ENCODE results near the gene SPIRE2. TPM values are rescaled to one million over a fixed set of nuclear protein-coding genes. Genes with fewer than 3 reads are reported as not detected.

Gene SPIRE2
- total RNA-seq, 1 experiment from 2014 or later: 2.1 TPM

GRCh38 chr16:89893642-89894548 is 65.6 kb downstream of the SPIRE2 start:
- no peak for DNase-seq (ENCODE audit: low read depth)

- DNase-seq (ENCODE audit: low read depth): no peak
Measured at GRCh38 chr16:89895482-89896250, 67.4 kb downstream of the SPIRE2 start.

- DNase-seq (ENCODE audit: low read depth): no peak
Measured at GRCh38 chr16:89897204-89897603, 68.9 kb downstream of the SPIRE2 start.

GRCh38 chr16:89898201-89898967 is 70.1 kb downstream of the SPIRE2 start:
- no peak for DNase-seq (ENCODE audit: low read depth)

- no peak for DNase-seq (ENCODE audit: low read depth)
Measured at GRCh38 chr16:89899879-89900481, 71.7 kb downstream of the SPIRE2 start.

GRCh38 chr16:89900885-89901284 is 72.6 kb downstream of the SPIRE2 start:
- no peak for DNase-seq (ENCODE audit: low read depth)

GRCh38 chr16:89902980-89903379 is 74.7 kb downstream of the SPIRE2 start:
- no peak for DNase-seq (ENCODE audit: low read depth)

GRCh38 chr16:89903908-89904515 is 75.7 kb downstream of the SPIRE2 start:
- no peak for DNase-seq (ENCODE audit: low read depth)

- DNase-seq (ENCODE audit: low read depth): no peak
Measured at GRCh38 chr16:89904606-89905510, 76.6 kb downstream of the SPIRE2 start.

GRCh38 chr16:89905511-89906139 is 77.3 kb downstream of the SPIRE2 start:
- no peak for DNase-seq (ENCODE audit: low read depth)

- DNase-seq (ENCODE audit: low read depth): no peak
Measured at GRCh38 chr16:89906140-89907025, 78.1 kb downstream of the SPIRE2 start.

GRCh38 chr16:89907055-89907814 is 79.0 kb downstream of the SPIRE2 start:
- no peak for DNase-seq (ENCODE audit: low read depth)

GRCh38 chr16:89908236-89908635 is 80.0 kb downstream of the SPIRE2 start:
- DNase-seq (ENCODE audit: low read depth): no peak

GRCh38 chr16:89909777-89910716 is 81.8 kb downstream of the SPIRE2 start:
- no peak for DNase-seq (ENCODE audit: low read depth)

GRCh38 chr16:89910717-89911354 is 82.6 kb downstream of the SPIRE2 start:
- DNase-seq (ENCODE audit: low read depth): no peak

- no peak for DNase-seq (ENCODE audit: low read depth)
Measured at GRCh38 chr16:89911375-89911774, 83.1 kb downstream of the SPIRE2 start.

Measured in HT1080 (cell line).